NCI-H2196 treated with DMSO at 0.1 percent for 48 hours (cell line): ENCODE results near the gene GRIK3.

Source experiments
- DNase-seq: peaks from one replicate; lab custom pipeline; 2025; ENCODE audit not compliant: unreplicated experiment; lab: John Stamatoyannopoulos, UW

The GRIK3 gene

DNA sequence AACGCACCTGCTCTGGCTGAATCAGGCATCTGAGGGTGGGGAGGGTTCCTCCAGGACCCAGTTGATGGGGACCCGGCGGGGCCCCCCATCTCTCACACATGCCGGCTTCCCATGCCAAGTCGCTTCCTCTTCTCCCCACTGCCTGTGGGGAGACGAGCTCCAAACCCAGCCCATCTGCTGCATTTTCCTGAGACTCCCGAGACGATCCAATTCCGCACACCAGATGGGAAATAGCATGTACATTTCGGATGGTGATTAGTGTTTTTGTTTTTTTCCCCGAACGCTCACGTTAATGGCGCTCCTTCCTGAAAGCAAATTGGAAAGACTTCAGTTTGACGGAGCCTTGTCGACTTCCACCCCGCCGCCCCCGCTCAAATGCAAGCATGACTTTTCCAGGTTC lies 13.2 kb upstream of the GRIK3 start:
- DNase-seq: no peak

DNA sequence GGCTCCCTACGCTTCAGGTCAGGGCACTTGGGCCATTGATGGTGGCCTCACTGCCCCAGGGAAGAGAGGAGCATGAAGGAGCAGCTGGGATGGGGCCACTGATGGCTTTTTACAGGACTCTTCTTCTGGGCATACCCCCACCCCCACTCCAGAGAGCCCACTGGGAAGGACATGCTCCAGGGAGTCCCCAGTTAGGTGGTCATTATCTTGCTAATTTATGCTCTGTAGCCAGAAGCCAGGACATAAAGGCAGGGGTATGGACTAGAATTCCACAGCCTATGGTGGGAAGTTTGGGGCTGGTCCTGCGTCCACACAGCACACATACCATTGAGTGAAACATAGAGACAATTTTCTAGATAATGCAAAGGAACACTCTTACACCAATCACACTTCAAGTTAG lies 8.8 kb upstream of the GRIK3 start:
- DNase-seq: no peak

DNA sequence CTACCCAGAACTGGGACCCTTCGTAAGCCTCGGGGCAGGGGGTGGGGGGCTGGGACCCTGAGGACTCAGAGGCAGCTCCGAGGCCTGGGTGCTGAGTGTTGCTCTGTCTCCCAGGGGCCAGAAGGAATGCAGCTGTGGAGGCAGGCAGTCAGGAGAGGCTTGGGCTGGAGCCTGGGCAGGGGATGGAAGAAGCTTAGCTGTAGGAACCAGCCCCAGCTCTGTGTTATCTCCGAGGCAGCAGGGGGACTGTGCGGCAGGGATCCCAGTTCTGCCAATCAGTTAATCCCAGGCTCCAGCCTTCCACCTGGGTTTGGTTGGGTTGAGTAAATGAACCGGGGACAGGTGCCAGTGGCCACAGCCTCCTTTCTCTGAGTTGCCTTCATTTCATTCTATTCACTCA lies 8.2 kb upstream of the GRIK3 start:
- no peak for DNase-seq

DNA sequence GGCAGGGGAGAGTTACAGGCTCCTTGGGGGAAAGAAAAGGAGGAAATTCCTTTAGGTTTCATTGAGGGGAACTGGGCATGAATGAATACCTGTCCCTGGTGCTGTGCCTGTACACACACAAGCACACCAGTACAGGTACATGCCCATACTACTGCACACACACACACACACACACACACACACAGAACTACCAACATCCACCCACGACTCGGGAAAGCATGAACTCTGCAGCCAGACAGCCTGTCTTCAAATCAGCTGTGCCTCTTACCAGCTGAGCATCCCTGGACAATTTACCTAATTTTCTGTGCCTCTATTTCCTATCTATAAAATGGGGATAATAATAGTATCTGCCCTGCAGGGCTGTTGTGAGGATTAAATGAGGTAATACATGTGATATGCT lies 7.2 kb upstream of the GRIK3 start:
- DNase-seq: no peak

DNA sequence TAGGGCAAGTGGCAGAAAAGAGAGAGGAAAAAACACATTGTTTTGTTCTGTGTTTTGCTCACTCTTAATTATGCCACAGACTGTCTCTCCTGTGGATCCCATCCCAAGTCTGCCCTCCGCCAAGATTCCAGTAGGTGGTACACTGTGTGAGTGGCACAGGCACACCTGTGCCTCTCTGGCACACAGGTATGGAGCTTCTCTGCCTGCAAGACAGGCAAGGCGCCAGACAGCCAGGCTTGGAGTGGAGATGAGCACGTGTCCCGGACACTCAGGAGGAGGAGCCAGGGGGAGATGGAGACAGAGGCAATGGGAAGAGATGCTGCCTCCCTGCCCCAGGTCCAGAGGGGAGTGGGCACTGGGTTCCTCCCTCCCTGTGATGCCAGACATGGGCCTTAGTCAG lies 6.5 kb upstream of the GRIK3 start:
- DNase-seq: peak; percentile 78

DNA sequence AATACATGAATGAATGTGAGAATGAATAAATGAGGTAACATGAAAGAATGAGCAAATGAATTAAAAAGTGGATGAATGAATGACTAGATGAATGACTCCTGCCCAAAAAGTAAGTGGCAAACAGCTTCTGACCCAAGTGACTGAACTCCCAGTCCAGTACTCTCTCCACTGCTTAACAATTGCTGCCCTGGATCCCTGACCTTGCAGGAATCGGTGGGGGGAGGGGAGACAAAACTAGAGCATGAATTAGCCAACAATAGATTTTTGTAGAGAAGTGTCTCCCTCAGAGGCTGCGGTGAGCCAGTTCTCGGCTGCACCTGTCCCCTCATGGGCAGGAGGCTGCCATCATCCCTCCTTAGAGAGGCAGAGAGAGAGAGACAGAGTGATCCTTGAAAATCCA lies 5.9 kb upstream of the GRIK3 start:
- peak; percentile 68 for DNase-seq

DNA sequence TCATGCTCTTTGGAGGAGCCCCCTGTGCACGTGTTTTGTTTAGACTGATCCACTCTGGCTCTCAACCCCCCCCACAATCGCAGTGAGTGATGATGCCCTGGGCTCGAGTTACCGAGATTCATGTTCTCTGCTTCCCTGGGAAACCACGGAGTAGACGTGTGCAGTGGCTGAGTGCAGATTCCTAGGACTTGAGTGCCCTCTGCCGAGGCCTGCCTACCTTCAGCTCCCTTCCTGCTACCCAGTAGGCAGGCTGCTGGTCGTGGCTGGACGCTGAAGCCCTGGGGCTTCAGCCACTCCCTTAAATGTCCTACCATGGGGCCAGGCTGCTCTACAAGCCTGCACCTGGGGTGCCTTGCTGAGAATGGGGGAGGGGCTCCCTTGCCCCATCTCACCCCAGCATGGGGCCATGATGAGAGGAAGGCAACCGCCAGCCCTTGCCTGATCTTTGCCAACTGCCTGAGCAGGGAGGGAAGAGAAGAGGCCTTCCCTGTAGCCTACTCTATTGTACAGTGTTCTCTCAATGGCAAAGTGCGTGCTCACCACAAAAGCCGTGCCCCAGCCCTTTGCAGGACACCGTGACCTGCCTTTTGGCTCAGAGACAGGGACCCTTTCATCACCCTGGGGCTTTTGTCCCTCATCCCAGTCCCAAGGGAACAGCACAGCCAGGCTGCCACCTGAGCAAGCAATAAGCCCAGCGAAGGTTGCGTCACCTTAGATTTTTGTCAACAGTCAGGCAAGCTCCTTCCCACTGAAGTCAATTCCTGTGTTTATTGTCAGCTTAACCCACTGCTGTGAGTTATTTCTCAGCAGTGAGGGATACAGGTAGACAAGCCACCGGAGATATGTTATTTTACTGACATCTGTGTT lies 4.1 kb upstream of the GRIK3 start:
- DNase-seq: peak; percentile 87

DNA sequence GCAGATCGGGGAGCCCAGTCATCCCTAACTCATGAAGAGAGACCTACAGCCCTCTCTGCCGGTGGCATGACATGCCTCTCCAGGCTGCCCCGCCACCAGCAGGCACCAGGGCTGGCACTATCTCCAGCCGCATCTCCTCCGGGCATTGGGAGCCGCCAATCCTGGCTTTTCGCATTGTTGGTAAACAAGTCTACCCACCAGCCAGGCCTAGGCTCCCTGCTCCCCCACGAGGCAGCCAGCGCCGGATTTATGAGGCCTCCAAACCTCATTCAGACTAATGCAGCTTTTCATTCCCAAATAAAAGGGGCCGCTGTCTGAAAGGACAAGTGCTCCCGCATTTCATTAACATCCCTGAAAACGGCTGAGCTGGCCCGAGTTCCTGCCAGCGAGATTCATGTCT lies 3.4 kb upstream of the GRIK3 start:
- DNase-seq: peak; percentile 41

DNA sequence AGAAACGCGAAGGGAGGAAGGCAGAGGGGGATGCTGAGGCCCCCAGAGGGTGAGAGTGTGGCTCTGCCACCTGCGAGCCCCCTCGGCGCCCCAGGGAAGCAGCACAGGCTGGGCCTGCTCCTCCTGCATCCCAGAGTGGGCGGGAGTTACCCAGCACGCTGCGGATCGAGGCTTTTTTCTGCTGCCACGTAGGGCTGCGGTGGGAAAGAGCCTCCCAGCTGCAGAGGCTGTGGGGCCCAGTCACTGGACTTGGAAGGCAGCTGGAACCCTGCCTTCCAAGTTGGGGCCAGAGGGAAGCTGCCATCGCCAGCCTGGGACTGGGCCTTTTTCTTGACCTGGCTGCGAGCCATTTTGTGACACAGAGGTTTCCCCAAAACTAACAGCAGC lies 2.3 kb upstream of the GRIK3 start:
- DNase-seq: no peak

DNA sequence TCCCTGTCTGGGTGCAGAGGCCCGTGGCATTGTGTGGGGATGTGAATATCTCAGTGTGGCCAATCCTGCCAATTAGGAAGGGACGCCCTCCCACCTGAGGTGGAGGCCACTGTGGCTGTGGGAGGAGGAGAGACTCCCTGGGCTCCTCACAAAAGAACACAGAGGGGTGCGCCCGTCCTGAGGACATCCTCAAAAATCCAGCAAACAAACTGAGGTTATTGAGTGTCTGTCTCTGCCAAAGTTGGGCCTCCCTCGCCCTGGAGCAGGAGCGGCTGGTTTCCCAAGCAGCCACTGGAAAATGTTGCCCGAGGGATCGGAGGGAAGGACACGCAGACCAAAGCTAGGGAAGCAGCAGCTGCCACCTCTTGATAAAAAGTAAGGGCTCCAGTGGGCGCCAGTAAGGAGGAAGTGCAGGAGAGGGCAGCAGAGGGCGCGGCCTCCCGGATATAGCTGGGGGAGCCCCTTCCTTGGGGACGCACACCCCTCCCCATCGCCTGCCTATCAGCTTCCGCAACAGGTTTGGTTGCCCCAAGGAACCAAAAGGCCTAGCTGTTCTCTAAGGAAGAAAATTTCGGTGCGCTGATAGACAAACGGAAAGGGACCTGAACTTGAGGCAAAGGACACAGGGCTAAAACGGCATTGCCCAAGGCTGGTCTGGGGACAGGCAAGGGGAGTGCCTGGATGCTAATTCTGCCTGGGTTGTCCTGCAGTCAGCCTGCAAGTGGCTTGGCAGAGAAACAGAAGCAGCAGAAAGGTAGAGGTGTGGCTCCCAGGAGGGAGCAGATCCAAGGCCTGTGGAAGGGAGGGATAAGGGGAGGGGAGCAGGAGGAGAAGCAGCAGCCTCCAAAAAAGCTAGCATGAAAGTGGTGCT lies 1.7 kb upstream of the GRIK3 start:
- DNase-seq: no peak

DNA sequence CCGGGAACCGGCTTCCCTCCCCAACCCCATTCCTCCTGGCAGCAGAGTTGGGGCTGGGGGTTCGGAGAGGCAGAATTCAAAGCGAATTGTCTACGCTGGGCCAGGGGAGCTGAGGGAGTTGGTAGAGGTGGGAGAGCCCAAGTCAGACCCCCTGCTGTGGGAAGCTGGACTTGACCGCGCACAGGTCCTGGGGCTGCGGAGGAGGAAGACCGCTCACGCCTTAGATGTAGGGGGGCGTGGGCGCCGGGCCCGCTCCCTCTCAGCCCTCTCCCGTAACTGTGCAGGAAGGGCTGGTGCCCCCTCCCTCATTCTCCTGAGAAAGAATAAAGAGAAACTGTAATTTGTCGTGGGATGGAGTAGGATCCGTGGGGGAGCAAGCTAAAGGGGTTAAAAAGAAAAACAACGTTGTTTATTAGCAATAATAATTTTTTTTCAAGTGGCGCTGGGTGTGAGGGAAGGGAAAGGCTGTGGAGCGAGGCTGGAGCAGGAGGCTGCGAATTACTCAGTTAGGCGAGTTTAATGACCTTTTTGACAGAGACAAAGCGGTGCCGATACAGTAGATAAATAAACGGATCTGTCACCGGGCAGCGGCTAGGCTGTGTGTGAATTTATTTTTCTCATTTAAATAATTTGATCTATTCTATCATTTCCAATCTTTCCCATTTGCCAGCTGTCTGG lies 838 bp upstream of the GRIK3 start:
- DNase-seq: no peak

DNA sequence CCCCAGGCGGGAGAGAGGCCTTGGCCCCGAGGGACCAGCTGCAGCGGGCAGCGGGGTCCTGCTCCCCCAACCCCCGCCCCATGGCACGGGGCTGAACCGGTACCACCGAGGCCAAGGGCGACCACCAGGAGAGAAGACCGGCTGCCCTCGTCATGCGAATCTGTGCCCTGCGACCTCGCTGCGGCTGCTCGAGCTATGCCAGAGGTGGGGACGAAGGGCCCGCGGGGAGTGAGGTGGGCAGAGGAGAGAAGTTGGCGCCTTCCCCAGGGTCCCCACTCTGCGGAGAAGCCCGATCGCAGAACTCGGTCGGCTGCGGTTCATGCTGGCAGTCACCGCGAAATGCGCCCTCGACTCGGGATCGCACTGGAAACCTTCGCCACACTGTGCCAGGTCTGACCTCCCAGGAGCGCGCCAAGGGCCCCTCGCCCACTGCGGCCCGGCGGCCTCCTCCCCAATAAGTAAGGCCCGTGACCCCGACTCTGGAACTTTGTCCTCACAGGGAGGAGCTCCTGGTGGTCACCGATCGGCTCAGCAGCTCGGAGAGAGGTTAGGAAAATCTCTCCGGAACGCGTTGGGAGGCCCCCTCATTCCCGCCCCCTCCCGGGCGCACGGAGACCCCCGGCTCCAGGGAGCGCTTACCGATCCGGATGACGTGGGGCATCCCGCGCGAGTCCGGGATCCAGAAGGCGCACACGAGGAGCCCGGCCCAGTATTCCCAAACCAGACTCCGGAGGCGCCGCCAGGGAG lies 787 bp downstream of the GRIK3 start:
- no peak for DNase-seq

DNA sequence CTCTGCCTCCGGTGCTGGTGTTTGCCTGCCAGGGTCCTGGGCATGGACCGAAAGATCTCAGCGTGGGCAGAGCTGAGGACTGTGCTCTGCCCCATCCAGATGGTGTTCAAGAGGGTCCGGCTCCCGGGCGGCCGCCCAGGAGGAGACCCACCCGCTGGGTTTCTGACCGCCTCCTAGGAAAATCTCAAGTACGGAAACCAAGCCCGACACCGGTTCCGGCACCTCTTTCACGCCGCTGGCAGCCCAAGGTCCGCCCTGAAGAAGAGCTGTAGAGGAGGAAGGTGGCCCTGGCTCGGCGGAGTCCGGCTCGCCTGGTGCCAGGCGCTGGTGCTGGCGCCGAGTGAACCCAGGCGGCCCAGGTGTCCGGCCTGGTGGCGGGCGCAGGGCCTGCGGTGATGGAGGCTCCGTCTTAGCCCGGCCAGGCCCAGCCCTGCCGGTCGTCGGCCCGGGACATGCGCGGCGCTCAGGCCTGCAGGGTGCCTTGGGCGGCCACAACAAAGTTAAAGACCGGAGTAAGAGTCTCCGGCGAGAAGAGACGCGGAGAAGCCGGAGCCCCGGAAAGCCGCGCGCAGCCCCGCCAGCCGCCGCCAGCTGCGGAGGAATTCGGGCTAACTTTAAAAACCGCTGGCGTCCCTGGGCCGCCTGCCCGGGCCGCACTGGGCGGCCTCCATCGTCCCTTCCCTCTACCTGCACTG lies 1.5 kb downstream of the GRIK3 start:
- DNase-seq: no peak

DNA sequence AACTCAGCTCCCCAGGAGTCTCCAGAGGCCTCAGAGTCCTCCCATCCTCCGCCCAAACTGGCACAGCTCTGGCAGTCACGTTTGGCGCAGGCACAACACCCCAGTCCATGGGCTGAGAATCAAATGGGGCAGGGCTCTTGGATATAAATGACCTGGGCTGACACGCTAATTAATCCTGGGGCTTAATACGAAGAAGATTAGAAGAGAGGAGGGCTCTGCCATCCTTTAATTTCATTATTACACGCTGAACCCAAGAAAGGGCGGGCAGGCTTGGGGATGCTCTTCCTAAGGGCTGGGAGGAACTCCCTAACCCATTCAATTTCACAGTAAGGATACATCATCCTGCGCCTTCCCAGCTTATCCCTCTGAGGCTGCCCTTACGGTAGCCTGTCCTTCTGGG lies 2.4 kb downstream of the GRIK3 start:
- no peak for DNase-seq

DNA sequence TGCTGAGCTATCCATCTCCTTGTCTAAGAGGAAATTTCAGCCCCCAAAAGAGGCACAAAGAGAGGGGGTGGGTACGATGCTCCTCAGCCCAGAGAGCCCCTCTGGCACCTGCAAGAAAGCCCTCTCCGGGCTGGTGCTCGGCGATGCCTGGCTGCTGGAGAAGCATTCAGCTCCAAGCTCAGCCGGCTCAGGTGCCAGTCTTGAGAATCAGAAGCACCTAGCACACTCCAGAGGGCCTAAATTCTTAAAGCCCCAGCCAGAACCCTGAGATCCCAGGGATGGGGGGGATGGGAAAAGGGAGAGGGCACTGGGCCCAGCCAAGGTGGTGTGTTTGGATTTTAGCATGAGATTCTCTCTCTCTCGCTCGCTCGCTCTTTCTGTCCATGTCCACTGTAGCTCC lies 2.9 kb downstream of the GRIK3 start:
- no peak for DNase-seq

DNA sequence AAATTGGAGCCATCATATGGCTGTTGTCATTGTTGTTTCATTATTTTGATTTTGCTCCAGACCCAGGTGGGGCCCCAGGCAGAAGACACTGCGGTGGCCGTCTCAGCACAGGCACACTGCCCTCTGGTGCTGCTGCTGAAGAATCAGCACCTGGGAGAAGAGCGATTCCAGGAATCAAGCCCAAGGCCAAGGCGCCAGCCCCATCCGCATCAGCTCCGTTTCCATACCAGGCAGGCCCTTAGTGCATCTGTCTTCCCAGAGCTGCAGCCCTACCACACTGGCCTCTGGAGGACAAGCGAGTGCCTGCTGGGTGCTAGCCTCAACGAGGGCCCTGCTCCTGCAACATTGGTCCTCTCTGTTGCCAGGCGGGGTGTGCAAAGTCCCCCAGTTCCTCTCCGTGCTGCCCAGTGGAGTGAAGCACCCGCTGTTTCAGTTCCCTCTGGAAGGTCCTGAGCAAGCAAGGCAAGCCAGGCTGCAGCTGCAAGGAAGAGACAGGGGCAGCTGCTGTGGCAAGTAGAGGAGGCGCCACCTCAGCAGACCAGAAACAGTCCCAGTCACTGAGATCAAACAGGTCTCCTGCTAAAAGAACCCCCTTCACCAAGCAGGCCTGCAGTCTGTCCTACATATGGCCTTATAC lies 5.2 kb downstream of the GRIK3 start:
- no peak for DNase-seq

DNA sequence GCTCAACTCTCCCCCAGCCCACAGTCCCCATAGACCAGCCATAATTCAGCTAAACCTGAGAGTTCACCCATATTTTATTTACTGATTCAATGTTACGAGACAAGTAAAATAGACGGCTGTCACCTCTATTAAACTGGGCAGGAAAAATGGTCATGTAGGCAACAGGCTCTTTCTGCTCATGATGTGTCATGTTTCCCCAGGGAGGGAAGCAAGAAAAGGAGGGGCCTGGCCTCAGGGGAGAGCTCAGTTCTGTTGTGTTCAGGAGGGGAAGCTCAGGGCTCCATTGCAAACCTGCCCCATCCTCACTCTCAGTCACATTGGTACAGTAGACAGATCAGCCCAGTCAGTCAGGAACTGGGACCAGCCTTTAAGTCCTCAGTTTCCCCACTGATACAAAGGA lies 12.8 kb downstream of the GRIK3 start:
- DNase-seq: no peak

DNA sequence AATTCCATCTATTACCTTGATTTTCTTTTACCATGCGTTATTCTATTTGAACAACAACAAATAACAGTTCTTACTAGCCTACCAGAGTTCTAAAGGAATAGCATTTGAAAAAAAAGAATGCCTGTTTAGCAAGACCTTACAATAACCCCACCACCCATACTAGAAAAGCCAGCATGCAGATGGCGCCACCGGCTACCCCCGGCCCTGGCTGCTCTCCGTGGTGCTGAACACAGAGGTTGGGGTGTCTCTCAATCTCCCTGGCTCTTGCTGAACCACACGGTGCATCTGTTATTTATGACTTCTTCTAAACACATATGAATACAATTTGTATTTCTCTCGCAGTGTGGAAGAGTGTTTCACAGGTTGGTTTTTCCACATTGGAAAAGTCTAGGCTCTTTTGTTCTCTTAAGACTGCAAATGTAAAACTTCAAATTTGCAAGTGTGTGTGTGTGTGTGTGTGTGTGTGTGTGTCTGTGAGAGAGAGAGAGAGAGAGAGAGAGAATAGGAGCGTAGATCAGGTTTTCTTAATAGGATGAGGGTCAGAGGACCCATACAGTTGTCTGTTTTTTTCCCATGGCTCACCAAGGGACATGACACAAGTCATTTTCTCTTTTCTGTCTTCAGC lies 13.6 kb downstream of the GRIK3 start:
- no peak for DNase-seq

DNA sequence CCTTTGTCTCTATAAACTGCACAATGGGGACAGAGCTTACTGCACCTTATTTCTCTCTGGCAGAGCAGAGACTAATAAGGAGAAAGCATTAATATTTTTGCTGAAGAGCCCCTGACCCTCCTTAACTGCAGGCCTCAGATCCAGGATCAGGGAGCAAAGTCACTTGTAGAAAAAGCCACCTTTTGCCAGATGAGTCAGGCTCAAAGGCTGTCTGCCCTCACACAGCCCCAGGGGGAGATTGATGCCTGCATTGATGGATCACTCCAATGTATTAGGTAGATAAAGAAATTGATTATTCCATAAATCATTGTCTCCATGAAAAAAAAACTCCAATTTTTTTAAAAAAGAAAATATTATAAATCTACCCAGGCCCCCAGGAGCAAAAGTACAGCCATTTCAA lies 15.8 kb downstream of the GRIK3 start:
- DNase-seq: no peak

DNA sequence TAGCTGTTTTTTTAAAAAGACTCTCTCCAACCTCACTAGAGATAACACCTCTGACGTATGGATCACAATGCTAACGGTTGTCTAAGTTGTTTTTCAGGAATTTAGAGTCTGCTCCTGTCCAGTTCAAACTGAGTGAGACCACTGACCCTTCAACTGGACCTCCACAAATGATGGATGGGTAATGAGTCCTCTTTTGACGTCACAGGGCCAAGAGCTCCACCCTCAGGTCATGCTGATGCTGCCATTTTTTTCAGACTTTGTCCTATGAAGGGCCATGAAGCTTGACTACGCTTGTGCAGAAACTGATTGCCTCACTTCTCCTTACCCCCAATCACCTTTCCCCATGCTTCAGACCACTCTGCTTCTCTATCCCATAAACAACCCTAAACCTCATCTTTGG lies 16.6 kb downstream of the GRIK3 start:
- no peak for DNase-seq
